ENCODE data around the gene ST14. TPM values are rescaled to one million over a fixed set of nuclear protein-coding genes. Genes with fewer than 3 reads are reported as not detected.

The ST14 gene
- total and polyA plus RNA-seq, 10 of the 15 experiments (the other 5 are each of a cell fraction or from before 2014, with no cell fraction given), result 0.02 to 3.9 (median 0.73) TPM; not detected in 2

DNA sequence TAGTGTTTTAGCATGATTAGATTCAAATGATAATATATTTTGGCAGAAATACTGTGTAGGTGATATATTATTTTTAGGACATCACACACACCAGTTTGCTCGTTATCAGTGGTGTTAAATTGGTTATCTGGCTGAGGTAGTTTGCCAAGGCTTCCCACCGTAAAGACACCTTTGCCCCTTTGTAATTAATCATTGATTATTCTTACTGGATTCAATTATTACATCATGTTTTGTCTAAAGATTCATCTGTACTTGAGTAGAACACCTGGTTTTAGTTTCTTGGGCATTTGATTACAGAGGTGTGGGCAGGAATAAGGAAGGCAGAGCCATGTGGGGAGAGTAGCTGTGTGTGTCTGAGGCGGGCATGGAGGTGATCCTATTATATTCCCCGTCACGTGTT lies 39.5 kb upstream of the ST14 start:
- WGBS (ENCODE audit: insufficient coverage, insufficient replicate concordance, low lambda C conversion rate, missing lambda C conversion rate), result 80% methylated on average over 5 of the region's 5 CpGs
- no peak for TF ChIP-seq FOXM1 (IDR thresholded peaks at IDR 0.05; ENCODE audit: low read depth, low read length)
- TF ChIP-seq NFIC (IDR thresholded peaks at IDR 0.05; ENCODE audit: low read depth, low read length), result no peak
- TF ChIP-seq, protein P1, sequence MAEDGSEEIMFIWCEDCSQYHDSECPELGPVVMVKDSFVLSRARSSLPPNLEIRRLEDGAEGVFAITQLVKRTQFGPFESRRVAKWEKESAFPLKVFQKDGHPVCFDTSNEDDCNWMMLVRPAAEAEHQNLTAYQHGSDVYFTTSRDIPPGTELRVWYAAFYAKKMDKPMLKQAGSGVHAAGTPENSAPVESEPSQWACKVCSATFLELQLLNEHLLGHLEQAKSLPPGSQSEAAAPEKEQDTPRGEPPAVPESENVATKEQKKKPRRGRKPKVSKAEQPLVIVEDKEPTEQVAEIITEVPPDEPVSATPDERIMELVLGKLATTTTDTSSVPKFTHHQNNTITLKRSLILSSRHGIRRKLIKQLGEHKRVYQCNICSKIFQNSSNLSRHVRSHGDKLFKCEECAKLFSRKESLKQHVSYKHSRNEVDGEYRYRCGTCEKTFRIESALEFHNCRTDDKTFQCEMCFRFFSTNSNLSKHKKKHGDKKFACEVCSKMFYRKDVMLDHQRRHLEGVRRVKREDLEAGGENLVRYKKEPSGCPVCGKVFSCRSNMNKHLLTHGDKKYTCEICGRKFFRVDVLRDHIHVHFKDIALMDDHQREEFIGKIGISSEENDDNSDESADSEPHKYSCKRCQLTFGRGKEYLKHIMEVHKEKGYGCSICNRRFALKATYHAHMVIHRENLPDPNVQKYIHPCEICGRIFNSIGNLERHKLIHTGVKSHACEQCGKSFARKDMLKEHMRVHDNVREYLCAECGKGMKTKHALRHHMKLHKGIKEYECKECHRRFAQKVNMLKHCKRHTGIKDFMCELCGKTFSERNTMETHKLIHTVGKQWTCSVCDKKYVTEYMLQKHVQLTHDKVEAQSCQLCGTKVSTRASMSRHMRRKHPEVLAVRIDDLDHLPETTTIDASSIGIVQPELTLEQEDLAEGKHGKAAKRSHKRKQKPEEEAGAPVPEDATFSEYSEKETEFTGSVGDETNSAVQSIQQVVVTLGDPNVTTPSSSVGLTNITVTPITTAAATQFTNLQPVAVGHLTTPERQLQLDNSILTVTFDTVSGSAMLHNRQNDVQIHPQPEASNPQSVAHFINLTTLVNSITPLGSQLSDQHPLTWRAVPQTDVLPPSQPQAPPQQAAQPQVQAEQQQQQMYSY (CRISPR knock-in tag; IDR thresholded peaks at IDR 0.05), result no peak
- TF ChIP-seq, protein P2, sequence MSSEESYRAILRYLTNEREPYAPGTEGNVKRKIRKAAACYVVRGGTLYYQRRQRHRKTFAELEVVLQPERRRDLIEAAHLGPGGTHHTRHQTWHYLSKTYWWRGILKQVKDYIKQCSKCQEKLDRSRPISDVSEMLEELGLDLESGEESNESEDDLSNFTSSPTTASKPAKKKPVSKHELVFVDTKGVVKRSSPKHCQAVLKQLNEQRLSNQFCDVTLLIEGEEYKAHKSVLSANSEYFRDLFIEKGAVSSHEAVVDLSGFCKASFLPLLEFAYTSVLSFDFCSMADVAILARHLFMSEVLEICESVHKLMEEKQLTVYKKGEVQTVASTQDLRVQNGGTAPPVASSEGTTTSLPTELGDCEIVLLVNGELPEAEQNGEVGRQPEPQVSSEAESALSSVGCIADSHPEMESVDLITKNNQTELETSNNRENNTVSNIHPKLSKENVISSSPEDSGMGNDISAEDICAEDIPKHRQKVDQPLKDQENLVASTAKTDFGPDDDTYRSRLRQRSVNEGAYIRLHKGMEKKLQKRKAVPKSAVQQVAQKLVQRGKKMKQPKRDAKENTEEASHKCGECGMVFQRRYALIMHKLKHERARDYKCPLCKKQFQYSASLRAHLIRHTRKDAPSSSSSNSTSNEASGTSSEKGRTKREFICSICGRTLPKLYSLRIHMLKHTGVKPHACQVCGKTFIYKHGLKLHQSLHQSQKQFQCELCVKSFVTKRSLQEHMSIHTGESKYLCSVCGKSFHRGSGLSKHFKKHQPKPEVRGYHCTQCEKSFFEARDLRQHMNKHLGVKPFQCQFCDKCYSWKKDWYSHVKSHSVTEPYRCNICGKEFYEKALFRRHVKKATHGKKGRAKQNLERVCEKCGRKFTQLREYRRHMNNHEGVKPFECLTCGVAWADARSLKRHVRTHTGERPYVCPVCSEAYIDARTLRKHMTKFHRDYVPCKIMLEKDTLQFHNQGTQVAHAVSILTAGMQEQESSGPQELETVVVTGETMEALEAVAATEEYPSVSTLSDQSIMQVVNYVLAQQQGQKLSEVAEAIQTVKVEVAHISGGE (CRISPR knock-in tag; IDR thresholded peaks at IDR 0.05), result no peak
- TF ChIP-seq, protein P3, sequence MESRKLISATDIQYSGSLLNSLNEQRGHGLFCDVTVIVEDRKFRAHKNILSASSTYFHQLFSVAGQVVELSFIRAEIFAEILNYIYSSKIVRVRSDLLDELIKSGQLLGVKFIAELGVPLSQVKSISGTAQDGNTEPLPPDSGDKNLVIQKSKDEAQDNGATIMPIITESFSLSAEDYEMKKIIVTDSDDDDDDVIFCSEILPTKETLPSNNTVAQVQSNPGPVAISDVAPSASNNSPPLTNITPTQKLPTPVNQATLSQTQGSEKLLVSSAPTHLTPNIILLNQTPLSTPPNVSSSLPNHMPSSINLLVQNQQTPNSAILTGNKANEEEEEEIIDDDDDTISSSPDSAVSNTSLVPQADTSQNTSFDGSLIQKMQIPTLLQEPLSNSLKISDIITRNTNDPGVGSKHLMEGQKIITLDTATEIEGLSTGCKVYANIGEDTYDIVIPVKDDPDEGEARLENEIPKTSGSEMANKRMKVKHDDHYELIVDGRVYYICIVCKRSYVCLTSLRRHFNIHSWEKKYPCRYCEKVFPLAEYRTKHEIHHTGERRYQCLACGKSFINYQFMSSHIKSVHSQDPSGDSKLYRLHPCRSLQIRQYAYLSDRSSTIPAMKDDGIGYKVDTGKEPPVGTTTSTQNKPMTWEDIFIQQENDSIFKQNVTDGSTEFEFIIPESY (IDR thresholded peaks at IDR 0.05), result no peak
- no peak for TF ChIP-seq RELA (IDR thresholded peaks at IDR 0.05; ENCODE audit: borderline replicate concordance, partially characterized antibody)
- no peak for TF ChIP-seq EP300 (IDR thresholded peaks at IDR 0.05; ENCODE audit: borderline replicate concordance in 1 of 2, control insufficient read depth in 1 of 2, low read depth in 2 of 2, low read length in 2 of 2)
- no peak for TF ChIP-seq SUPT20H (IDR thresholded peaks at IDR 0.05; ENCODE audit: borderline replicate concordance, control insufficient read depth, low read depth, low read length)
- no peak for TF ChIP-seq MEF2B (IDR thresholded peaks at IDR 0.05; ENCODE audit: partially characterized antibody, poor library complexity, severe bottlenecking)
- TF ChIP-seq EGR1 (IDR thresholded peaks at IDR 0.05; ENCODE audit: borderline replicate concordance in 1 of 2, low read depth in 2 of 2, low read length in 2 of 2), result no peak
- no peak for TF ChIP-seq YY1 (IDR thresholded peaks at IDR 0.05; ENCODE audit: low read depth, low read length)

More for the DNA sequence above, 39.5 kb upstream of the ST14 start:
- no peak overlapping the region for H3K9ac ChIP-seq (ENCODE audit: control insufficient read depth, insufficient read depth, low read length)
- no peak overlapping the region for H3K4me3 ChIP-seq
- no peaks in the 10 kb centered on the region for H3K27me3 ChIP-seq (replicated peaks in 1 of 2; ENCODE audit: control insufficient read depth in 2 of 2, insufficient read depth in 2 of 2, low read length in 1 of 2)
- RAD21 ChIA-PET (ENCODE audit: unreplicated experiment), result interaction anchor here (0.7 to 2.3 kb wide), 2 partner anchors 12 kb away, joined by 3 to 20 read pairs; no protein-coding TSS in a partner anchor
- H3K4me2 ChIP-seq (ENCODE audit: control insufficient read depth, insufficient read depth), result no peak overlapping the region
- intact Hi-C loops (cut with micrococcal nuclease; ENCODE audit: unreplicated experiment), result no loop called here
- H3K4me1 ChIP-seq (ENCODE audit: control insufficient read depth, insufficient read depth, low read length), result peaks cover 20% of the 10 kb centered on the region
- SMC1A ChIA-PET (ENCODE audit: uncharacterized antibody, unreplicated experiment), result interaction anchor here (0.7 to 6.3 kb wide), 4 partner anchors 11 to 34 kb away, joined by 3 to 48 read pairs (median 6); no protein-coding TSS in a partner anchor
- CTCF ChIA-PET, result interaction anchor here (3.6 kb wide), 1 partner anchor 11 kb away, joined by 46 read pairs; no protein-coding TSS in a partner anchor
- POLR2A ChIA-PET, result no interaction called here
- in situ Hi-C loops (cut with MboI), result no loop called here
- FAIRE-seq (no peak), ATAC-seq (no peak), DNase-seq (ENCODE audit: low read depth, low spot score) (no peak)
- no peaks in the 10 kb centered on the region for H3K9me3 ChIP-seq (replicated peaks; ENCODE audit: control insufficient read depth, insufficient read depth, low read length)
- no TSS peak for BruUV-seq (replicated peaks)
- H3K36me3 ChIP-seq (ENCODE audit: control insufficient read depth in 2 of 2, insufficient read depth in 2 of 2, low read length in 1 of 2), result peaks cover 0 to 3% of the 10 kb centered on the region in 2 experiments; a peak in 1 of 4 replicates
- no peak overlapping the region for H3K27ac ChIP-seq (ENCODE audit: control insufficient read depth, insufficient read depth)
- H3K79me2 ChIP-seq (ENCODE audit: control insufficient read depth, insufficient read depth, low read length), result no peaks in the 10 kb centered on the region
- H4K20me1 ChIP-seq (ENCODE audit: control insufficient read depth, insufficient read depth), result no peaks in the 10 kb centered on the region
- H2AFZ ChIP-seq (ENCODE audit: control insufficient read depth, low read depth, low read length), result no peak overlapping the region

Data from GM12878 (cell line).